ENCODE data around the gene ATP6AP2. TPM values are rescaled to one million over a fixed set of nuclear protein-coding genes. Genes with fewer than 3 reads are reported as not detected.

ATP6AP2 gene
- polyA plus RNA-seq, 1 of the 3 experiments (the other 2 are of a cell fraction), result 160 TPM

DNA sequence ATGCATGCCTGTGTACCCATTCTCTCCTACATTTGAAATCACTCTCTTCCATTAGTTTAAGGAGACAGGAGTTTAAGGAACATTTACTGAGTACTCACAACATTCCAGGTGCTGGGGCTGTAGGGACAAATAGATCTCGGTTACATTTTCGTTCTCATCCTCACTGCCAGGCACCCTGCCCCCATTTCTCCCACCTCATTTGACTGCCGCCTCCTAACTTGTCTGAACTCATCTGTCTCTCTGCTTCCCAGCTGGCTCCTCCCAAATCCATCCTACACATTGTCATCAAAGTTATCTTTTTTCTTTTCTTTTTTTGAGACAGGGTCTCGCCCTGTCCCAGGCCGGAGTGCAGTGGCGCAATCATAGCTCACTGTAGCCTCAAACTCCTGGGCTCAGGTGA lies 22.7 kb downstream of the ATP6AP2 start:
- ChIA-PET CTCF (interaction anchor here (1.8 kb wide), 1 partner anchor 48 kb away, joined by 5 read pairs; no protein-coding TSS in a partner anchor), POLR2A (no interaction called here)
- Histone ChIP-seq H3K27ac (ENCODE audit: low read depth in 2 of 2, low read length in 1 of 2) (no peak overlapping the region), H4K20me1 (ENCODE audit: insufficient read depth) (no peaks in the 10 kb centered on the region), H3K36me3 (replicated peaks in 1 of 2; ENCODE audit: control insufficient read depth in 1 of 2, insufficient read depth in 2 of 2, low read length in 1 of 2) (peaks cover 33 to 52% of the 10 kb centered on the region in 2 experiments), H3K4me3 (ENCODE audit: low read depth in 2 of 2, low read length in 1 of 2) (no peak overlapping the region), H3K27me3 (ENCODE audit: insufficient read depth) (no peaks in the 10 kb centered on the region), H3K9ac (no peak overlapping the region), H3K79me2 (ENCODE audit: insufficient read depth) (no peaks in the 10 kb centered on the region), H3K4me2 (no peak overlapping the region), H3K9me2 (no peaks in the 10 kb centered on the region), H3F3A (replicated peaks; ENCODE audit: insufficient read depth) (no peaks in the 10 kb centered on the region), H3K4me1 (ENCODE audit: control insufficient read depth in 1 of 2, insufficient read depth in 2 of 2, low read depth in 1 of 2, low read length in 1 of 2) (no peaks in the 10 kb centered on the region), H3K9me3 (no peaks in the 10 kb centered on the region), H2AFZ (ENCODE audit: low read depth) (no peak overlapping the region)
- no peak for DNase-seq
- TF ChIP-seq YY1 (IDR thresholded peaks at IDR 0.05; ENCODE audit: low read depth), result no peak
- TF ChIP-seq, protein P1, sequence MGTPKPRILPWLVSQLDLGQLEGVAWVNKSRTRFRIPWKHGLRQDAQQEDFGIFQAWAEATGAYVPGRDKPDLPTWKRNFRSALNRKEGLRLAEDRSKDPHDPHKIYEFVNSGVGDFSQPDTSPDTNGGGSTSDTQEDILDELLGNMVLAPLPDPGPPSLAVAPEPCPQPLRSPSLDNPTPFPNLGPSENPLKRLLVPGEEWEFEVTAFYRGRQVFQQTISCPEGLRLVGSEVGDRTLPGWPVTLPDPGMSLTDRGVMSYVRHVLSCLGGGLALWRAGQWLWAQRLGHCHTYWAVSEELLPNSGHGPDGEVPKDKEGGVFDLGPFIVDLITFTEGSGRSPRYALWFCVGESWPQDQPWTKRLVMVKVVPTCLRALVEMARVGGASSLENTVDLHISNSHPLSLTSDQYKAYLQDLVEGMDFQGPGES (IDR thresholded peaks at IDR 0.05; ENCODE audit: low read depth, low read length), result no peak
- no peak for TF ChIP-seq JUND (IDR thresholded peaks at IDR 0.05)
- no peak for TF ChIP-seq FOXM1 (IDR thresholded peaks at IDR 0.05; ENCODE audit: low read depth)
- TF ChIP-seq, protein P2, sequence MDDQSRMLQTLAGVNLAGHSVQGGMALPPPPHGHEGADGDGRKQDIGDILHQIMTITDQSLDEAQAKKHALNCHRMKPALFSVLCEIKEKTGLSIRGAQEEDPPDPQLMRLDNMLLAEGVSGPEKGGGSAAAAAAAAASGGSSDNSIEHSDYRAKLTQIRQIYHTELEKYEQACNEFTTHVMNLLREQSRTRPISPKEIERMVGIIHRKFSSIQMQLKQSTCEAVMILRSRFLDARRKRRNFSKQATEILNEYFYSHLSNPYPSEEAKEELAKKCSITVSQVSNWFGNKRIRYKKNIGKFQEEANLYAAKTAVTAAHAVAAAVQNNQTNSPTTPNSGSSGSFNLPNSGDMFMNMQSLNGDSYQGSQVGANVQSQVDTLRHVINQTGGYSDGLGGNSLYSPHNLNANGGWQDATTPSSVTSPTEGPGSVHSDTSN (IDR thresholded peaks at IDR 0.05), result no peak
- TF ChIP-seq, protein P3, sequence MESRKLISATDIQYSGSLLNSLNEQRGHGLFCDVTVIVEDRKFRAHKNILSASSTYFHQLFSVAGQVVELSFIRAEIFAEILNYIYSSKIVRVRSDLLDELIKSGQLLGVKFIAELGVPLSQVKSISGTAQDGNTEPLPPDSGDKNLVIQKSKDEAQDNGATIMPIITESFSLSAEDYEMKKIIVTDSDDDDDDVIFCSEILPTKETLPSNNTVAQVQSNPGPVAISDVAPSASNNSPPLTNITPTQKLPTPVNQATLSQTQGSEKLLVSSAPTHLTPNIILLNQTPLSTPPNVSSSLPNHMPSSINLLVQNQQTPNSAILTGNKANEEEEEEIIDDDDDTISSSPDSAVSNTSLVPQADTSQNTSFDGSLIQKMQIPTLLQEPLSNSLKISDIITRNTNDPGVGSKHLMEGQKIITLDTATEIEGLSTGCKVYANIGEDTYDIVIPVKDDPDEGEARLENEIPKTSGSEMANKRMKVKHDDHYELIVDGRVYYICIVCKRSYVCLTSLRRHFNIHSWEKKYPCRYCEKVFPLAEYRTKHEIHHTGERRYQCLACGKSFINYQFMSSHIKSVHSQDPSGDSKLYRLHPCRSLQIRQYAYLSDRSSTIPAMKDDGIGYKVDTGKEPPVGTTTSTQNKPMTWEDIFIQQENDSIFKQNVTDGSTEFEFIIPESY (IDR thresholded peaks at IDR 0.05; ENCODE audit: borderline replicate concordance, low read depth), result no peak
- TF ChIP-seq, protein P4, sequence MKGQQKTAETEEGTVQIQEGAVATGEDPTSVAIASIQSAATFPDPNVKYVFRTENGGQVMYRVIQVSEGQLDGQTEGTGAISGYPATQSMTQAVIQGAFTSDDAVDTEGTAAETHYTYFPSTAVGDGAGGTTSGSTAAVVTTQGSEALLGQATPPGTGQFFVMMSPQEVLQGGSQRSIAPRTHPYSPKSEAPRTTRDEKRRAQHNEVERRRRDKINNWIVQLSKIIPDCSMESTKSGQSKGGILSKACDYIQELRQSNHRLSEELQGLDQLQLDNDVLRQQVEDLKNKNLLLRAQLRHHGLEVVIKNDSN (IDR thresholded peaks at IDR 0.05; ENCODE audit: borderline replicate concordance, low read depth), result no peak
- TF ChIP-seq GABPA (IDR thresholded peaks at IDR 0.05; ENCODE audit: low read depth), result no peak
- TF ChIP-seq, protein P5, sequence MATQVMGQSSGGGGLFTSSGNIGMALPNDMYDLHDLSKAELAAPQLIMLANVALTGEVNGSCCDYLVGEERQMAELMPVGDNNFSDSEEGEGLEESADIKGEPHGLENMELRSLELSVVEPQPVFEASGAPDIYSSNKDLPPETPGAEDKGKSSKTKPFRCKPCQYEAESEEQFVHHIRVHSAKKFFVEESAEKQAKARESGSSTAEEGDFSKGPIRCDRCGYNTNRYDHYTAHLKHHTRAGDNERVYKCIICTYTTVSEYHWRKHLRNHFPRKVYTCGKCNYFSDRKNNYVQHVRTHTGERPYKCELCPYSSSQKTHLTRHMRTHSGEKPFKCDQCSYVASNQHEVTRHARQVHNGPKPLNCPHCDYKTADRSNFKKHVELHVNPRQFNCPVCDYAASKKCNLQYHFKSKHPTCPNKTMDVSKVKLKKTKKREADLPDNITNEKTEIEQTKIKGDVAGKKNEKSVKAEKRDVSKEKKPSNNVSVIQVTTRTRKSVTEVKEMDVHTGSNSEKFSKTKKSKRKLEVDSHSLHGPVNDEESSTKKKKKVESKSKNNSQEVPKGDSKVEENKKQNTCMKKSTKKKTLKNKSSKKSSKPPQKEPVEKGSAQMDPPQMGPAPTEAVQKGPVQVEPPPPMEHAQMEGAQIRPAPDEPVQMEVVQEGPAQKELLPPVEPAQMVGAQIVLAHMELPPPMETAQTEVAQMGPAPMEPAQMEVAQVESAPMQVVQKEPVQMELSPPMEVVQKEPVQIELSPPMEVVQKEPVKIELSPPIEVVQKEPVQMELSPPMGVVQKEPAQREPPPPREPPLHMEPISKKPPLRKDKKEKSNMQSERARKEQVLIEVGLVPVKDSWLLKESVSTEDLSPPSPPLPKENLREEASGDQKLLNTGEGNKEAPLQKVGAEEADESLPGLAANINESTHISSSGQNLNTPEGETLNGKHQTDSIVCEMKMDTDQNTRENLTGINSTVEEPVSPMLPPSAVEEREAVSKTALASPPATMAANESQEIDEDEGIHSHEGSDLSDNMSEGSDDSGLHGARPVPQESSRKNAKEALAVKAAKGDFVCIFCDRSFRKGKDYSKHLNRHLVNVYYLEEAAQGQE (IDR thresholded peaks at IDR 0.05; ENCODE audit: low read depth, low read length), result no peak
- TF ChIP-seq, protein P6, sequence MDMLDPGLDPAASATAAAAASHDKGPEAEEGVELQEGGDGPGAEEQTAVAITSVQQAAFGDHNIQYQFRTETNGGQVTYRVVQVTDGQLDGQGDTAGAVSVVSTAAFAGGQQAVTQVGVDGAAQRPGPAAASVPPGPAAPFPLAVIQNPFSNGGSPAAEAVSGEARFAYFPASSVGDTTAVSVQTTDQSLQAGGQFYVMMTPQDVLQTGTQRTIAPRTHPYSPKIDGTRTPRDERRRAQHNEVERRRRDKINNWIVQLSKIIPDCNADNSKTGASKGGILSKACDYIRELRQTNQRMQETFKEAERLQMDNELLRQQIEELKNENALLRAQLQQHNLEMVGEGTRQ (IDR thresholded peaks at IDR 0.05; ENCODE audit: borderline replicate concordance, low read depth, low read length), result no peak
- TF ChIP-seq SMC3 (IDR thresholded peaks at IDR 0.05; ENCODE audit: low read depth, low read length), result no peak
- no peak for TF ChIP-seq MEF2A (IDR thresholded peaks at IDR 0.05; ENCODE audit: borderline replicate concordance, low read depth)
- TF ChIP-seq RFX5 (IDR thresholded peaks at IDR 0.05; ENCODE audit: low read length), result no peak
- TF ChIP-seq MXI1 (IDR thresholded peaks at IDR 0.05; ENCODE audit: low read depth, low read length), result no peak
- no peak for TF ChIP-seq RCOR1 (IDR thresholded peaks at IDR 0.05; ENCODE audit: low read length)
- TF ChIP-seq NFIC (IDR thresholded peaks at IDR 0.05; ENCODE audit: borderline replicate concordance), result no peak
- TF ChIP-seq EZH2phosphoT487 (IDR thresholded peaks at IDR 0.05; ENCODE audit: borderline replicate concordance, low read depth), result no peak
- no peak for TF ChIP-seq EP300 (IDR thresholded peaks at IDR 0.05; ENCODE audit: borderline replicate concordance in 1 of 2, low read depth in 1 of 2, low read length in 1 of 2)
- WGBS (ENCODE audit: low lambda C conversion rate), result 95% methylated on average over 6 of the region's 6 CpGs
